ENCODE results near the gene ARL9.

DNA sequence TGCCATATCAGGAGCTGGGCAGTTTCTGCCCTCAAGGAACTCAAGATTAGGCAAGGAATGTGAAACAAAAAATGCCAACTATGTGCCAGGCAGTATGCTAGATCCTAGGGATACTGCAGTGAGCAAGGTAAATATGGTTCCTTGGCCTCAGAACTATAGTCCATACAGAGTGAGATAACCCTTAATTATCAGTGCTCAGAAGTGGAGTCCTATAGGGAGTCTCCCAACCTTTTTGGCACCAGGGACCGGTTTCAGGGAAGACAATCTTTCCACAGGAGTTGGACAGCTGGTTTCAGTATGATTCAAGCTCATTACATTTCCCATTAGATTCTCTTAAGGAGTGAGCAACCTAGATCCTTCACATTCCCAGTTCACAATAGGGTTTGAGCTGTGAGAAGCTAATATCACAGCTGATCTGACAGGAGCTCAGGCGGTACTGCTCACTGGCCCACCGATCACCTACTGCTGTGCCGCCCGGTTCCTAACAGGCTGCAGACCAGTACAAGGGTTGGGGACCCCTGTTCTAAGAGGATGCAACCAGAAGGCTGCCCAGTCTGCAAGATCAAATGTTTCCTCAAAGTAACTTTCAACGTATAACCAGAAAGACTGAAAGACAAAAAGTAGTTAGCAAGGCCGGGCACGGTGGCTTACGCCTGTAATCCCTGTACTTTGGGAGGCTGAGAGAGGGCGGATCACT, 39.8 kb upstream of the ARL9 start:
- no peak for TF ChIP-seq POLR2A (IDR thresholded peaks at IDR 0.05)
- TF ChIP-seq, protein P1, sequence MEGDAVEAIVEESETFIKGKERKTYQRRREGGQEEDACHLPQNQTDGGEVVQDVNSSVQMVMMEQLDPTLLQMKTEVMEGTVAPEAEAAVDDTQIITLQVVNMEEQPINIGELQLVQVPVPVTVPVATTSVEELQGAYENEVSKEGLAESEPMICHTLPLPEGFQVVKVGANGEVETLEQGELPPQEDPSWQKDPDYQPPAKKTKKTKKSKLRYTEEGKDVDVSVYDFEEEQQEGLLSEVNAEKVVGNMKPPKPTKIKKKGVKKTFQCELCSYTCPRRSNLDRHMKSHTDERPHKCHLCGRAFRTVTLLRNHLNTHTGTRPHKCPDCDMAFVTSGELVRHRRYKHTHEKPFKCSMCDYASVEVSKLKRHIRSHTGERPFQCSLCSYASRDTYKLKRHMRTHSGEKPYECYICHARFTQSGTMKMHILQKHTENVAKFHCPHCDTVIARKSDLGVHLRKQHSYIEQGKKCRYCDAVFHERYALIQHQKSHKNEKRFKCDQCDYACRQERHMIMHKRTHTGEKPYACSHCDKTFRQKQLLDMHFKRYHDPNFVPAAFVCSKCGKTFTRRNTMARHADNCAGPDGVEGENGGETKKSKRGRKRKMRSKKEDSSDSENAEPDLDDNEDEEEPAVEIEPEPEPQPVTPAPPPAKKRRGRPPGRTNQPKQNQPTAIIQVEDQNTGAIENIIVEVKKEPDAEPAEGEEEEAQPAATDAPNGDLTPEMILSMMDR (IDR thresholded peaks at IDR 0.05 in 4 of 5, conservative IDR thresholded peaks at IDR 0.05 in 1 of 5), result no peak
